Islet of Langerhans (tissue), 1 donor: ENCODE measurements around the gene IL3RA.
"Not testable (repeated sequence)": the region's sequence is repeated elsewhere in the genome, so short reads cannot be mapped to it uniquely, and the experiment has no call there.

Source experiments
- FAIRE-seq: peaks from one replicate; lab custom pipeline; 2011; peaks lifted over from hg19 to GRCh38; lab: Jason Lieb, UNC

The IL3RA gene

GRCh38 chrX:1425381-1425780 lies 88.8 kb downstream of the IL3RA start:
- FAIRE-seq = no peak

- not testable (repeated sequence) for FAIRE-seq
Measured at GRCh38 chrX:1426321-1426720, 89.7 kb downstream of the IL3RA start.

GRCh38 chrX:1427756-1428155 lies 91.2 kb downstream of the IL3RA start:
- no peak for FAIRE-seq

- no peak for FAIRE-seq
Measured at GRCh38 chrX:1430451-1430850, 93.9 kb downstream of the IL3RA start.
